Mammary epithelial cell (primary cell): ENCODE results near the gene ATP8A1.

Source experiments
- EZH2 ChIP-seq: IDR thresholded peaks from 2 replicates; pipeline ENCODE4 v1.6.1; 2012; ENCODE audit warnings: low read length, inconsistent platforms, borderline replicate concordance
- TF ChIP-seq, protein P1 (sequence below), 2 donors: IDR thresholded peaks in 1 of 2; conservative IDR thresholded peaks in 1 of 2; 2 replicates each; pipeline ENCODE4 v1.5.1; 2011 to 2012; ENCODE audit warnings: inconsistent platforms in 2 of 2, low read length in 2 of 2, mild to moderate bottlenecking in 2 of 2, control low read depth in 1 of 2, low read depth in 1 of 2; ENCODE audit not compliant: insufficient read depth in 1 of 2; ENCODE audit errors: extremely low read depth in 1 of 2

DNA sequence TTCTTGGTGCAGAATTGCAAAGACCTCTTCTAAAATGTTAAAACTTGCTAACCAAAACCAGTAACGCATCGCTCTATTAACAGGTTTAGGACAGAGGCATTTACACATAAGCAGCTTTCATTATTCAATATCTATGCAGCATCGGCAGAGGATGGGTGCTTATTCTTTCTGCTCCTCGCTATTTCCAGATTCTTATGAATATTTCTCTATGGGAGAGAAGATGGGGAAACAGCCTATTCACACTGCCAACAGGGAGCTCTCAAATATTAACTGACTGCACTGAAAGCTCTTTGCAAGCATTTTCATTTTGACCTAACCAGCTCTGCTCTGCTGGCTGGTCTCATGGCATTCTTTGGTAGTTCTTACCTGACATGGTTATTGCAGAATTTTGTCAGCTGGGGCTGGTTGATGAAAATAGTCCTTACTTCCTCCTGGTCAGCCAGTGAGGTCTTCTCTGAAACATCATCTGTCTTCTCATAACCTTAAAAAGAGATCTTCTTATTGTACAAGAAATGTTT lies 30.2 kb downstream of the ATP8A1 start:
- TF ChIP-seq, protein P1, sequence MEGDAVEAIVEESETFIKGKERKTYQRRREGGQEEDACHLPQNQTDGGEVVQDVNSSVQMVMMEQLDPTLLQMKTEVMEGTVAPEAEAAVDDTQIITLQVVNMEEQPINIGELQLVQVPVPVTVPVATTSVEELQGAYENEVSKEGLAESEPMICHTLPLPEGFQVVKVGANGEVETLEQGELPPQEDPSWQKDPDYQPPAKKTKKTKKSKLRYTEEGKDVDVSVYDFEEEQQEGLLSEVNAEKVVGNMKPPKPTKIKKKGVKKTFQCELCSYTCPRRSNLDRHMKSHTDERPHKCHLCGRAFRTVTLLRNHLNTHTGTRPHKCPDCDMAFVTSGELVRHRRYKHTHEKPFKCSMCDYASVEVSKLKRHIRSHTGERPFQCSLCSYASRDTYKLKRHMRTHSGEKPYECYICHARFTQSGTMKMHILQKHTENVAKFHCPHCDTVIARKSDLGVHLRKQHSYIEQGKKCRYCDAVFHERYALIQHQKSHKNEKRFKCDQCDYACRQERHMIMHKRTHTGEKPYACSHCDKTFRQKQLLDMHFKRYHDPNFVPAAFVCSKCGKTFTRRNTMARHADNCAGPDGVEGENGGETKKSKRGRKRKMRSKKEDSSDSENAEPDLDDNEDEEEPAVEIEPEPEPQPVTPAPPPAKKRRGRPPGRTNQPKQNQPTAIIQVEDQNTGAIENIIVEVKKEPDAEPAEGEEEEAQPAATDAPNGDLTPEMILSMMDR (conservative IDR thresholded peaks at IDR 0.05 in 1 of 2, IDR thresholded peaks at IDR 0.05 in 1 of 2; ENCODE audit: extremely low read depth in 1 of 2, insufficient read depth in 1 of 2, low read depth in 1 of 2, low read length in 2 of 2) = no peak
- no peak for TF ChIP-seq EZH2
